NB4 (cell line): ENCODE data around the gene EIF4G3.

ENCODE experiments used
- CTCF ChIP-seq: IDR thresholded peaks from one replicate; pipeline ENCODE4 v1.5.1; 2012; ENCODE audit warnings: low read depth, low read length
- MAX ChIP-seq: IDR thresholded peaks from 2 replicates; pipeline ENCODE4 v1.6.1; 2011; ENCODE audit warnings: low read depth, low read length
- POLR2A ChIP-seq: IDR thresholded peaks from 2 replicates; pipeline ENCODE4 v1.6.1; 2011; ENCODE audit warnings: mild to moderate bottlenecking; ENCODE audit not compliant: insufficient read length; ENCODE audit errors: extremely low read depth

GRCh38 chr1:21154717-21155116, 22.0 kb downstream of the EIF4G3 start:
- no peak for TF ChIP-seq POLR2A
- no peak for TF ChIP-seq CTCF
- no peak for TF ChIP-seq MAX
